CD4-positive, CD25-positive, alpha-beta regulatory T cell (primary cell): Measurements from ENCODE around the gene RASL11A. TPM values are rescaled to one million over a fixed set of nuclear protein-coding genes. Genes with fewer than 3 reads are reported as not detected.

Experiments
- ATAC-seq, 2 donors: fragments of 150-1000 bp; cut with Tn5 transposase; one replicate each; pipeline ENCODE4 v1.10.0; 2021; ENCODE audit warnings: low read depth in 2 of 2, moderate number of reproducible peaks in 2 of 2, moderate library complexity in 1 of 2
- DNase-seq, 3 donors: peaks; one replicate each; pipeline versions ENCODE4 v3.0.0 to v3.0.0-alpha.2; 2012 to 2022; ENCODE audit warnings: mixed read lengths in 1 of 3
- H3K27ac ChIP-seq: one replicate; pipeline ENCODE4 v1.7.0; 2013; ENCODE audit warnings: mild to moderate bottlenecking, low read length; ENCODE audit not compliant: insufficient read depth, poor library complexity, severe bottlenecking
- H3K27me3 ChIP-seq: one replicate; pipeline ENCODE4 v1.7.0; 2013; ENCODE audit warnings: low read length; ENCODE audit not compliant: control insufficient read depth, insufficient read depth
- H3K36me3 ChIP-seq: one replicate; pipeline ENCODE4 v1.7.0; 2013; ENCODE audit warnings: mild to moderate bottlenecking, low read length, moderate library complexity; ENCODE audit not compliant: control insufficient read depth, insufficient read depth
- H3K4me1 ChIP-seq: 2 replicates; pipeline ENCODE4 v1.7.0; 2013; ENCODE audit warnings: mild to moderate bottlenecking, low read length; ENCODE audit not compliant: insufficient read depth, control insufficient read depth, poor library complexity, severe bottlenecking
- H3K4me3 ChIP-seq: one replicate; pipeline ENCODE4 v1.7.0; 2013; ENCODE audit warnings: low read depth, mild to moderate bottlenecking, low read length, moderate library complexity
- H3K9me3 ChIP-seq, 2 experiments: 1 replicate in 1 of 2; 2 replicates in 1 of 2; pipeline ENCODE4 v1.7.0; 2013; ENCODE audit warnings: low read length in 2 of 2, mild to moderate bottlenecking in 1 of 2, moderate library complexity in 1 of 2; ENCODE audit not compliant: control insufficient read depth in 2 of 2
- H3K27ac Mint-ChIP-seq, 3 donors: one replicate each; pipeline ENCODE4 v1.8.0; 2020 to 2022; ENCODE audit warnings: mild to moderate bottlenecking in 3 of 3, mixed read lengths in 3 of 3, moderate library complexity in 2 of 3
- H3K27me3 Mint-ChIP-seq: one replicate; pipeline ENCODE4 v1.8.0; 2022; ENCODE audit warnings: mild to moderate bottlenecking, mixed read lengths
- H3K36me3 Mint-ChIP-seq: one replicate; pipeline ENCODE4 v1.8.0; 2020; ENCODE audit warnings: mixed read lengths
- H3K4me1 Mint-ChIP-seq, 4 donors: one replicate each; pipeline ENCODE4 v1.8.0; 2020 to 2022; ENCODE audit warnings: mixed read lengths in 4 of 4, mild to moderate bottlenecking in 1 of 4
- H3K4me3 Mint-ChIP-seq, 4 donors: one replicate each; pipeline ENCODE4 v1.8.0; 2020 to 2022; ENCODE audit warnings: mild to moderate bottlenecking in 4 of 4, mixed read lengths in 4 of 4, moderate library complexity in 3 of 4
- H3K9me3 Mint-ChIP-seq, 7 donors: one replicate each; pipeline ENCODE4 v1.8.0; 2020 to 2022; ENCODE audit warnings: mixed read lengths in 7 of 7, mild to moderate bottlenecking in 3 of 7, moderate library complexity in 2 of 7
- polyA plus RNA-seq, 4 donors: library from polyadenylated mRNA; unstranded; fragments of 300-500 nt; fragmentation: Illumina TruSeq; gene quantifications; one replicate each; pipeline ENCODE4 v1.2.3, GENCODE V29; 2021
- total RNA-seq: library from RNA; stranded (reverse); gene quantifications from one replicate; pipeline ENCODE4 v1.2.3, GENCODE V29; 2022

The RASL11A gene
- total and polyA plus RNA-seq, 5 donors from 2014 or later: 0.25 to 2.9 (median 0.55) TPM; not detected in 1

- Histone ChIP-seq H3K27ac (no peak overlapping the region), H3K4me3 (no peak overlapping the region), H3K4me1 (peaks cover 17% of the 10 kb centered on the region), H3K27me3 (peaks cover 10% of the 10 kb centered on the region), H3K9me3 (no peaks in the 10 kb centered on the region), H3K36me3 (no peaks in the 10 kb centered on the region)
- H3K4me1 Mint-ChIP-seq: peaks cover 0 to 18% (median 10%) of the 10 kb centered on the region in 4 donors
- peak overlapping the region; percentile 43 to 86 (median 70) for H3K4me3 Mint-ChIP-seq
- H3K27ac Mint-ChIP-seq: no peak overlapping the region
- H3K9me3 Mint-ChIP-seq: no peaks in the 10 kb centered on the region
- ATAC-seq (no peak), DNase-seq (no peak)
- no peaks in the 10 kb centered on the region for H3K36me3 Mint-ChIP-seq
- H3K27me3 Mint-ChIP-seq: peaks cover 27% of the 10 kb centered on the region
These were observed 1.4 kb upstream of the RASL11A start for GRCh38 chr13:27269114-27269665.

- Histone ChIP-seq H3K27ac (no peak overlapping the region), H3K4me3 (peak overlapping the region; percentile 80), H3K36me3 (no peaks in the 10 kb centered on the region), H3K4me1 (peaks cover 17% of the 10 kb centered on the region), H3K9me3 (no peaks in the 10 kb centered on the region), H3K27me3 (peaks cover 27% of the 10 kb centered on the region)
- Mint-ChIP-seq H3K9me3 (no peaks in the 10 kb centered on the region), H3K36me3 (no peaks in the 10 kb centered on the region), H3K27me3 (peaks cover 46% of the 10 kb centered on the region), H3K4me1 (peaks cover 0 to 15% (median 7%) of the 10 kb centered on the region in 4 donors), H3K4me3 (peak overlapping the region; percentile 83 to 92 (median 88)), H3K27ac (peak overlapping the region in 2 of 3 donors; percentile 45 to 90)
- DNase-seq (no peak), ATAC-seq (no peak)
These were observed 1.0 kb downstream of the RASL11A start for GRCh38 chr13:27271570-27272096.

- ATAC-seq (no peak), DNase-seq (no peak)
- Mint-ChIP-seq H3K4me3 (peak overlapping the region in 1 of 4 donors; percentile 79), H3K4me1 (peaks cover 0 to 15% (median 6%) of the 10 kb centered on the region in 4 donors), H3K27me3 (peaks cover 50% of the 10 kb centered on the region), H3K9me3 (no peaks in the 10 kb centered on the region), H3K27ac (no peak overlapping the region), H3K36me3 (no peaks in the 10 kb centered on the region)
- H3K4me1 ChIP-seq: peaks cover 17% of the 10 kb centered on the region
- H3K27ac ChIP-seq: no peak overlapping the region
- peaks cover 29% of the 10 kb centered on the region for H3K27me3 ChIP-seq
- H3K9me3 ChIP-seq: no peaks in the 10 kb centered on the region
- no peak overlapping the region for H3K4me3 ChIP-seq
- no peaks in the 10 kb centered on the region for H3K36me3 ChIP-seq
These were observed 3.2 kb downstream of the RASL11A start for GRCh38 chr13:27273658-27274425.

- Histone ChIP-seq H3K4me1 (peaks cover 17% of the 10 kb centered on the region), H3K27me3 (peaks cover 29% of the 10 kb centered on the region), H3K36me3 (no peaks in the 10 kb centered on the region), H3K9me3 (no peaks in the 10 kb centered on the region), H3K27ac (no peak overlapping the region), H3K4me3 (no peak overlapping the region)
- H3K27ac Mint-ChIP-seq: peak overlapping the region in 2 of 3 donors; percentile 2 to 17
- peaks cover 50% of the 10 kb centered on the region for H3K27me3 Mint-ChIP-seq
- peak overlapping the region in 1 of 4 donors; percentile 79 for H3K4me3 Mint-ChIP-seq
- no peaks in the 10 kb centered on the region for H3K9me3 Mint-ChIP-seq
- DNase-seq (no peak), ATAC-seq (no peak)
- peaks cover 0 to 15% (median 6%) of the 10 kb centered on the region in 4 donors for H3K4me1 Mint-ChIP-seq
- no peaks in the 10 kb centered on the region for H3K36me3 Mint-ChIP-seq
These were observed 4.0 kb downstream of the RASL11A start for GRCh38 chr13:27274631-27275030.

GRCh38 chr13:27276188-27276587 is 5.6 kb downstream of the RASL11A start:
- Mint-ChIP-seq H3K27me3 (peaks cover 49% of the 10 kb centered on the region), H3K4me1 (peaks cover 0 to 8% (median 2%) of the 10 kb centered on the region in 4 donors), H3K9me3 (no peaks in the 10 kb centered on the region), H3K36me3 (no peaks in the 10 kb centered on the region), H3K4me3 (no peak overlapping the region), H3K27ac (no peak overlapping the region)
- Histone ChIP-seq H3K27ac (no peak overlapping the region), H3K4me1 (peaks cover 7% of the 10 kb centered on the region), H3K9me3 (no peaks in the 10 kb centered on the region), H3K36me3 (no peaks in the 10 kb centered on the region), H3K27me3 (peaks cover 32% of the 10 kb centered on the region), H3K4me3 (no peak overlapping the region)
- ATAC-seq (no peak), DNase-seq (no peak)

GRCh38 chr13:27279506-27279905 is 8.9 kb downstream of the RASL11A start:
- ATAC-seq (no peak), DNase-seq (no peak)
- H3K27me3 ChIP-seq: peaks cover 19% of the 10 kb centered on the region
- Mint-ChIP-seq H3K4me3 (no peak overlapping the region), H3K9me3 (no peaks in the 10 kb centered on the region), H3K4me1 (no peaks in the 10 kb centered on the region), H3K36me3 (no peaks in the 10 kb centered on the region), H3K27me3 (peaks cover 26% of the 10 kb centered on the region), H3K27ac (no peak overlapping the region)
- no peak overlapping the region for H3K4me3 ChIP-seq
- no peak overlapping the region for H3K27ac ChIP-seq
- H3K4me1 ChIP-seq: no peaks in the 10 kb centered on the region
- no peaks in the 10 kb centered on the region for H3K36me3 ChIP-seq
- H3K9me3 ChIP-seq: no peaks in the 10 kb centered on the region

GRCh38 chr13:27280009-27280656 is 9.5 kb downstream of the RASL11A start:
- peaks cover 20% of the 10 kb centered on the region for H3K27me3 Mint-ChIP-seq
- Histone ChIP-seq H3K4me3 (no peak overlapping the region), H3K27me3 (peaks cover 13% of the 10 kb centered on the region), H3K4me1 (no peaks in the 10 kb centered on the region), H3K9me3 (no peaks in the 10 kb centered on the region), H3K36me3 (no peaks in the 10 kb centered on the region), H3K27ac (no peak overlapping the region)
- H3K36me3 Mint-ChIP-seq: no peaks in the 10 kb centered on the region
- H3K27ac Mint-ChIP-seq: no peak overlapping the region
- no peaks in the 10 kb centered on the region for H3K9me3 Mint-ChIP-seq
- DNase-seq: no peak
- no peak overlapping the region for H3K4me3 Mint-ChIP-seq
- no peak for ATAC-seq
- H3K4me1 Mint-ChIP-seq: no peaks in the 10 kb centered on the region
